HG03520 (cell line): ENCODE results near the gene TRIM46.
"Not testable (repeated sequence)": the region's sequence is repeated elsewhere in the genome, so short reads cannot be mapped to it uniquely, and the experiment has no call there.

Source experiments
- ATAC-seq: cut with Tn5 transposase; IDR thresholded peaks from one replicate; pipeline ENCODE4 v1.9.1; 2021; ENCODE audit warnings: mild to moderate bottlenecking, moderate library complexity; ENCODE audit not compliant: unreplicated experiment

The TRIM46 gene

GRCh38 chr1:155202731-155203515, 29.3 kb downstream of the TRIM46 start:
- no peak for ATAC-seq

DNA sequence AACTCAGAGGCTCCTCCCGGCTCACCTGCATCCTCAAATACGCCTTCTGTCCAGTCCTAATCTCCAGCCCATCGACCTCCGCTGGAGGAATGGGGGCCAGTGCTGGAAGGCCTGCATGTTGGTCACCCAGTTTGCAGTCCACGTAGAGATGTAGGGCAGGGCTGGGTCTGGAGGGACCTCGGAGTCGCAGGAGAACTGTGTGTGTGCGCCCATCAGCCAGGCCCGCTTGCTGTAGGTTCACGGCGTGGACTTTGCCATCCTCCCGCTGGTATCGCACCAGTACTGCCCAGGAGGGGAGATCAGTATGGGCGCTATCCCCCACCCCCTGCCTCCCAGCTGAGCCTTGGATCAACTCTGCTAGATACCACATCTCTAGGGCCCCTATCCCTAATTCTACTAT, 31.4 kb downstream of the TRIM46 start:
- no peak for ATAC-seq

- no peak for ATAC-seq
Measured at GRCh38 chr1:155205969-155206593, 32.4 kb downstream of the TRIM46 start.

DNA sequence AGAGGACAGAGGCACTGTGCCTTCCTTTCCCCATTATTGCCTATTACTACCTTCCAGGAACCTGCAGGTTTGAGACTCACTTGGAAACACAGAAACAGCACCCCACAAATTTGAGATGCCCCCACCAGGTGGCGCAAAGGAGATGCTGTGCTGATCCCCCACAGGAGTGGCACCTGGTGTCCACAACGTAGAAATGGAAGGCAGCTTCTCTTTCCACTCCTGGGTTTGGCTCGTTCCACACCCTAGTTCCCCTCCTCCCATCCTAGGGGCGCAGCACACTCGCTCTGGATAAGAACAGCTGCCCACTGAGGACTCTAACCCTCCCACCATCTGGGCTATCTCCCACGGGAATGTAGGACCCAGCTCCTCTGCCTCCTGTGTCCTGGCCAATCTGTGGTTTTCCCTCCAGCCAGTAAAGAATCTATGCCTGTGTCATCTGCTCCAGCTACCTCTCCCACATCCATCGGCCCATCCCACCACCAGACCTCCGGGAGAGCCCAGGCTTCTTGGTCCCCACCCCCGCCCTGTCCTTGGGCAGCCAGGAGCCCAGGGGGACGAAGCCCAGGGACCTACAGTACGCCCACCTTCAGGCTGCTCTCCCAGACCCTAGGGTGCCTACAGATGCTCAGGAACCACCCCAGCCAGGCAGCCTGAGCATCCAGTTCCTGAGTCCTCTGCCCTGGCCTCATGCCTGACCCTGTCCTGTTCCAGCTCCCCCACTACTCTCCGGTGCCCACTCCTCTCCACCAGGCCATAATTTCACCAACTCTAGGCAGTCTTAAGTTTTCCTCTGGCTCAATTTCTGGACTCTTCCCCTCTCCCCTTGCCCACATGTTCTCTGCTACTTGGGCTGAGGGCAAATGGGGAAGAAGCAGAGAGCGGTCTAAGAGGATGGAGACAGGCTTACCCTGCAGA, 33.5 kb downstream of the TRIM46 start:
- no peak for ATAC-seq

DNA sequence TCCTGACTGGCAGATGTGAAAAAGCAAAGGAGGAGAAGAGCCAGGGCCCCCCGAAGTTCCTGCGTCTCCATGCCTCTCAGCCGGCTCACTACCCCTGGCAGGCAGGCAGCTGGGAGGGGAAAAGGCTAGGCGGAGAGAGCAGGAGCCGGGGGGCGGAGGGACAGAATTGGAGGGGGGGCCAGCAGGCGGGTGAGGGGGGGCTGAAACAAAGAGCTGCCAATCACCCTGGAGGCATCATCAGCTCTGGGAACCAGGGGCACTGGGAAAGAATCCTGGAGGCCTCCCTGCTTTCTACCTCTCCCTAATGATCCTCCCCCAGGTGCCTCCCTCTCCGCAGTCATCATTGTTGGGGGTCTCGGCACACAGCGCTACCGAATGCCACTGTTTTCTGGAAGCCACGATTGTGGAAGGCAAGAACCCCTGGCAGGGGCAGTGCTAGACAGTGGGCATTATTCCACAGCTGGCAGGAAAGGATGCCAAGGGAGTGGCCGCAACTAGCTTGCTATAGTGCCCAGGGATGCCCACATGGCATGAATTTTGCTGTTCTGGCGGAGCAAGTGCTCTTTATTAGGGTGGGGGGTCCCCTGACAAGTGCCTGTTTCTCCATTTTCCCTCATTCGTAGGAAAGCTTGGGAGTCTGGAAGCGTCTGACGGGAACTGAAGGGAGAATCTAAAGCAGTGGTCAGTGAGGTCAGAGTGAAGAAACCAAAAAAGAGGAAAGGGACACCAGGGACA, 34.3 kb downstream of the TRIM46 start, which contains the start of gene THBS3:
Gene THBS3, minus strand, starts transcription at position 92 of the 735 bp plus-strand sequence. Its CDS starts 21 bp downstream, at position 71.
- no peak for ATAC-seq

DNA sequence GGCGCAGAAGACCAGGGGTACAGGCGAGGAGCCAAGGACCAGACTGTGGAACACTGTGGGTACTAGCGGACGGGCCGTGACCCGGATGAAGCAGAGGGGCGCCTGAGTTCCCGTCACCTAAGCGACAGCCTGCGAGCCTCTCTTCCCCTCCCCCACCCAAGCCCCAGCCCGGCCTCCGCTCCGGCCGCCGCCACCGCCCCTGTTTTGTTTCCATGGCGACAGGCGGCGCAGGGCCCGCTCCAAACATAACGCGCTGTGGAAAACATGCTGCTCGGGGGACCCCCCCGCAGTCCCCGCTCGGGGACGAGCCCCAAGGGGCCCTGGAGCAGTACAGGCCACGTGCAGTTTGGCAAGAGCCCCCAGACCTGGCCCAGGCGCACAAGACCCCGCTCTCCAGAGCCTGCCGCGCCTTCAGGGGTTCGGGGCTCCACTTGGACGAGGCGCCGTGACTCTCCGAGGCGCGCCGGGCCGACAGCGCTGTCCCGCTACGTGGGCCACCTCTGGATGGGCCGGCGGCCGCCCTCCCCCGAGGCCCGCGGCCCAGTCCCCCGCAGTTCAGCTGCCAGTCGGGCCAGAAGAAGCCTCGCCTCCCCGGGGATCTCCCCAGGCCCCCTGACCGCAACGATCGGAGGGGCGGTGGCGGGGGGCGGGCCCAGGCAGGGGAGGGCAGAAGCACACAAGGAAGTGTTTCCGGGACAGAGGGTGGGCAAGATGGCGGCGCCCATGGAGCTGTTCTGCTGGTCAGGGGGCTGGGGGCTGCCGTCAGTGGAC, 35.1 kb downstream of the TRIM46 start, which contains the start of gene MTX1:
Gene MTX1, plus strand, starts transcription at position 155 of the 771 bp plus-strand sequence. Its CDS starts 110 bp downstream, at position 265.
- peak; percentile 50 for ATAC-seq

DNA sequence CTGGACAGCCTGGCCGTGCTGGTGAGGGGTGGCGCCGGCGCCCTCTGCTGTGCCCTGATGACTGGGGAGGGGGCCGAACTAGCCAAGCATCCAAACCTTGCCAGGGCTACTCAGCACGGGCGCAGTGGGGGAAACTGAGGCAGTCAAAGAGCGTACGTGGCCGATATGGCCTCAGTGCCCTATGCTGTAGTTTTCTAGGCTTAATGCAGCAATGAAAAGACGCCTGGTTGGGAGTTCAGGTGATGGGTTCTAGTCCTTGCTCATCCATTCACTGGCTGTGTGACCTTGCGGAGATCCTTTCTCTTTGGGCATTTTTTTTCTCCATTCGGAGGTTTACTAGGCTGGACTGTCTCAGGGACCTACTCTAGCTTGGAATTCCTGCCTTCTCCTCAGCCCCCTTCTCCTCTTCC, 35.7 kb downstream of the TRIM46 start:
- ATAC-seq, result no peak

GRCh38 chr1:155210314-155211104, 36.9 kb downstream of the TRIM46 start:
- ATAC-seq, result no peak

- not testable (repeated sequence) for ATAC-seq
Measured at GRCh38 chr1:155211381-155212050, 37.9 kb downstream of the TRIM46 start.

DNA sequence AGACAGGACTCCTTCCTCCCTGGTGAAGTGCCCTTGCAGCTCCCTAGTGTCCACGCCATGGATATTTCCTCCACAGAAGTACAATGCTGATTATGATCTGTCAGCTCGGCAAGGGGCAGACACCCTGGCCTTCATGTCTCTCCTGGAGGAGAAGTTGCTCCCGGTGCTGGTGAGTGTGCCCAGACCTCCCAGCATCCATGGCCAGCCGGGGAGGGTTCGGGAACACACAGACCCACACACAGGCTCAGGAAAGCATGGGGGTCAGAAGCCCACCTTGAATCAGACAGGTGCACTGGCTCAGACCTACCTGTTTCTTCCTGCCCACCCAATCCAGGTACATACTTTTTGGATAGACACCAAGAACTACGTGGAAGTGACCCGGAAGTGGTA, 38.4 kb downstream of the TRIM46 start:
- not testable (repeated sequence) for ATAC-seq

DNA sequence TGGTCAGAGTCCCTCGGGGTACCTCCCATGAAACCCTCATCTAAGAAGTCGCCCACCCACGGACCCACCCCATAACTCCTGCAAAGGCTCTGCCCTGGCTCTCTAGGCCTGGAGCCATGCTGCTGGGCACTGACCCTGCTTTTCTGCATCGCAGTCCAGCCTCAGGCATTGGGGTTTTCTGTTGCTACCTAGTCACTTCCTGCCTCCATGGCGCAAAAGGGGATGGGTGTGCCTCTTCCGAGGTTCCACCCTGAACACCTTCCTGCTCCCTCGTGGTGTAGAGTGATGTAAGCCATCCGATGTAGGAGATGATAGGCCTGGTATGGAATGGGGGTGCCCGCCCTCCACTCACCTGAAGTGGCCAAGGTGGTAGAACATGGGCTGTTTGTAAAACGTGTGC, 41.1 kb downstream of the TRIM46 start:
- not testable (repeated sequence) for ATAC-seq

- ATAC-seq, result no peak
Measured at GRCh38 chr1:155218854-155219591, 45.4 kb downstream of the TRIM46 start.

GRCh38 chr1:155219592-155220031, 46.0 kb downstream of the TRIM46 start:
- no peak for ATAC-seq

- ATAC-seq, result not testable (repeated sequence)
Measured at GRCh38 chr1:155220211-155220965, 46.7 kb downstream of the TRIM46 start.

DNA sequence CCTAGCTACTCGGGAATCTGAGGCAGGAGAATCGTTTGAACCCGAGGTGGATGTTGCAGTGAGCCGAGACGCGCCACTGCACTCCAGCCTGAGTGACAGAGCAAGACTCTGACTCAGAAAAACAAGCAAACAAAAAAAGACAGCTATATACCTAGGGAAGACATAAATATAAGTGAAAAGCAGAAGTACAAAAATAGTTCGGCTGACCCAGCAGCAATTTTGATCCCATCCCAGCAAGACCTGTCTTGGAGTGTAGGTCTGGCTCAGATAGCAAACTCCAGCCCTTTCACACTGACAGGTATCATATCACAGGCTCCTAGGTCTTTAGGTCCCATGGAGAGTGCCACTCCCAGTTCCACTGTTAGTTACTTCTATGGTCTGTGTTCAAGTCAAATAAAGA, 49.4 kb downstream of the TRIM46 start:
- no peak for ATAC-seq

- not testable (repeated sequence) for ATAC-seq
Measured at GRCh38 chr1:155225404-155225759, 51.7 kb downstream of the TRIM46 start.
